ENCODE results near the gene VDAC2. TPM values are rescaled to one million over a fixed set of nuclear protein-coding genes. Genes with fewer than 3 reads are reported as not detected.
A peak's percentile ranks its signal among the peaks of the same experiment; 100 is the strongest.

VDAC2 gene
- total RNA-seq, 1 experiment from 2014 or later = 354 TPM

DNA sequence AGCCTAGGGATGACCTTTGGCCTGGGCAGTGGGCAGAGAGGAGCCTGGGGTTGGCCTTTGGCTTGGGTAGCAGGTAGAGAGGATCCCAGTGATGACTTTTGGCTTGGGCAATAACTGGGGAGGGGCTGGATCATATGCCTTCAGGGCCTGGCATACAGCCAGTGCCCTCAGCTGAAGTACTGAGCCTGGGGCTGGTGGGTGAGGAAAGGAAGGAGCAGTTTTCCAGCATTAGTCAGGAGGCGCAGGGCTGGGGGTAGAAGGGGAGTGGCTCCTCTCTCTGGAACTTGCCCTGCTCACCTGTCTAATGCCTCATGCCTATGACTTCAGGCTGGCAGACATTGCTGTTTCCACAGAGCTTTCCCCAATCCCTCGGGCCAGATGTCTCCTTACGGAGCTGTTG lies 40.3 kb downstream of the VDAC2 start:
- DNase-seq (ENCODE audit: low spot score) = peak; percentile 41

DNA sequence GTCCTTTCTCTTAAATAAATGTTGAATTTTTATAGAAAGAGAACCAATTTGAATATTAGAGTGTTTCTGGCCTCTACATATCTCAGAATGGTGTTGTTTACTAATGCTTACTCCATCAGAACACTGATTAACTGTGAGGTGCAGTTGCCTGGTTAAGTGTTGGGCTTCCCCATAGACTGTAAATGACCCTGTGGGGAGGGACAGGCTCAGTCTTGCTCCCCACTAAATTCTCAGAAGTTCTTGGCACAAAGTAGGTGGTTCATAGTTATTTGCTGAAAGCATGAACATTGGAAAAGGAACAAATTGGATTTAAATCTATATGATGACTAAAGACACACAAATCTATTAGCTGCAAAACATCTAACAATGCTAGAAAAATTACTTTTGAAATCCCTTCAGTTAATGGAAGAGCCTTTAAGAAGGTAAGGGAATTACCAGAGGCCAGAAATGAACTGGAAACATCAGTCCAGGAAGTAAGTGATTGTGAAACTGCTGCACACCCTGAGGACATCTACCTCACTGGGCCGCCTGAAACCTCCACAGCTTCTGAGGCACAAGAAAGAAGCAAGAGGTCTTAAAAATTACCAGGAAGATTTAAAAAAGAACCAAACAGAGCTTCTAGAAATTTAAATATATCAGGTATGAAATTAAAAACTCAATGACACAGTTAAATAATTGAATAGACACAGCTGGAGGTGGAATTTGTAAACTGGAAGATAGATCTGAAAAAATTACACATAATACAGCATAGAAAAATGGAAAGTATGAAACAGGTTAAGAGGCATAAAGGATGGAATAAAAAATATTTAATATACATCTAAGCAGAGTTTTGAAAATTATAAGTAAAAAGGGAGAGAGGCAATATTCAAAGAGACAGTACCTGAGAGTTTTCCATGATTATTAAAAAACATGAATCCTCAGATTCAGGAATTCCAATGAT lies 43.0 kb downstream of the VDAC2 start:
- DNase-seq (ENCODE audit: low spot score) = no peak

DNA sequence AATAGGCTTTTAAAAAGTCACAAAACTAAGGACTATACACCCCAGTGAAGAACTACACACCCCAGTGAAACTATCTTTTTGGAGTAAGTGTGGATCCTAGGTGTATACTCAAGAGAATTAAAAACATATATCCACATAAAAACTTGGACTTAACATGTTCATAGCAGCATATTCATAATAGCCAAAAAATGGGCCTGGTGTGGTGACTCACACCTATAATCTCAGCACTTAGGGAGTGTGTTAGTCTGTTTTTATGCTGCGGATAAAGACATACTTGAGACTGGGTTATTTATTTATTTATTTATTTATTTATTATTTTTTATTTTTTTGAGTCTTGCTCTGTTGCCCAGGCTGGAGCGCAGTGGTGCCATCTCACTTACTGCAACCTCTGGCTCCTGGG lies 44.1 kb downstream of the VDAC2 start:
- no peak for DNase-seq (ENCODE audit: low spot score)

DNA sequence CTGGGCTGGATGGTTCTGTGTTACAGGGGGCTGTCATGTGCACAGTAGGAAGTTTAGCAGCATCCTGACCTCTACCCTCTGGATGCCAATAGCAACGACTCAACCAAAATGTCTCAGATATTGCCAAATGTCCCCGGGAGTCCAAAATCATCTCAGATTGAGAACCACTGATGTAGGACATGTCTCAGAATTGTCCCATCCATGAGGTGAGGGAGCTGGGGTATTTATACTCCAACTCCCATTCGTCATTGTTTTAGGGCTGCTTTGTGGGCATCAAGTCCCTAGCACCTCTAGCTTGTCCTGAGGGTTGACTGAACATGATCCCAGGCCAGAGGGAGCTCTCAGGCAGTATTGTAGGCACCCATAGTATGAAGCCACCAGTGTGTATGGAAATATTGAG lies 50.4 kb downstream of the VDAC2 start:
- no peak for DNase-seq (ENCODE audit: low spot score)

DNA sequence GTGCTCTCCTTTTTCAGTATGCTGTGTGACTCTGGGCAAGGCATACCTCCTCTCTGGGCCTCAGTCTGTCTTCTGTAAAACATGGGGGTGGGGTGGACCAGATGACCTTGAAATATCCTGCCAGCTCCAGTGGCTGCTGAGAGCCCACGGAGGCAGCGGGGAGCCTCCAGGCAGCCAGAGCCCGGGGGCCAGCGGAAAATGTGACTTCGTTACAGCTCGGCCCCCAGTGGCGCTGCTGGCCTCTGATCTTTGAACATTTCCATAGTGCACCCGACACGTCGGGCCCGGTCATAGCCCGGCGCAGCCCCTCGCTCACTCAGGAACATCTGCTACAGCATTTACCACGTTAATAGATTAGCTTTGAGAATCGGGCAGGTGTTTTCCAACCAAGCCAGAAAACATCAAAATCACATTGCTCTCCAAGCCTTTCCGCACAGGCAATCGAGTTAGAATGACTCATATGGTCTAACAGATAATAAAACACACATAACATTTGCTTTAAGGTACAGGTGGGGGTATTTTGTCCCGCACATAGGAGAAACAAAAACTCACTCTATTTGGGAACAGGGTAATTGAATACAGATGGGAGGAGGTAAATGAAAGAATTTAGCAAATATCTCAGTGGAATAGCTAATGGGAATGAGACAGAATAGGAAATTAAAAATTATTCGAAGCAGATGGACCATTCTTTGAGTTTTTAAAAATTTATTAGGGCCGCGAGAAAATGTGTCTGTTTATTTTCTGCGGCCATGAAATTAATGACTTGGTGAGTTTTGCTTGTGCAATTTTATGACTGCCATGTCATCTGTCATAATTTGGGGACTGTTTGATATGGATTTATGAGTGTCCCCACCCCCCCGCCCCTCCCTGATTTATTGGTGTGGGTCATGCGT lies 51.5 kb downstream of the VDAC2 start:
- DNase-seq (ENCODE audit: low spot score) = no peak

GRCh38 chr10:75263806-75264205 lies 53.2 kb downstream of the VDAC2 start:
- no peak for DNase-seq (ENCODE audit: low spot score)

DNA sequence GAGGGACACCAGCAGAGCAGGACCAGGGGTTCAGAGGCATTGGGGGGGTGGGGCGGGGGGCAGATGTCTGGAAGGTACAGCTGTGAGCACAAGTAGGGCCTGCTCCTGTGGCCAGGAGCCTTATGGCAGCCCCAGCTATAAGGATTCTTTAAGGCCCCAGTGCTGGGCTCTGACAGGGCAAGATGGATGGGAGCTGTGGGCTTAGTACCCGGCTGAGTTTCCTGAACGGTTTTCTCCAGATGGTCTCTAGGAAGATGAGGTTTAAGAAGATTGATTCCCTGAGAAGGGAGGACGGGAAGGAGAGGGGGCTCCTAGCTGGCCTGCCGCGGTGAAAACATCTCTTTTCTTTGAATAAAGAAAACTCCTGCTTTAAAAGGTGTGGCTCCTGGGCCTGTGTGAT lies 55.3 kb downstream of the VDAC2 start:
- DNase-seq (ENCODE audit: low spot score) = no peak

GRCh38 chr10:75266945-75267344 lies 56.3 kb downstream of the VDAC2 start:
- DNase-seq (ENCODE audit: low spot score) = no peak

- no peak for DNase-seq (ENCODE audit: low spot score)
Measured at GRCh38 chr10:75269605-75270004, 59.0 kb downstream of the VDAC2 start.

DNA sequence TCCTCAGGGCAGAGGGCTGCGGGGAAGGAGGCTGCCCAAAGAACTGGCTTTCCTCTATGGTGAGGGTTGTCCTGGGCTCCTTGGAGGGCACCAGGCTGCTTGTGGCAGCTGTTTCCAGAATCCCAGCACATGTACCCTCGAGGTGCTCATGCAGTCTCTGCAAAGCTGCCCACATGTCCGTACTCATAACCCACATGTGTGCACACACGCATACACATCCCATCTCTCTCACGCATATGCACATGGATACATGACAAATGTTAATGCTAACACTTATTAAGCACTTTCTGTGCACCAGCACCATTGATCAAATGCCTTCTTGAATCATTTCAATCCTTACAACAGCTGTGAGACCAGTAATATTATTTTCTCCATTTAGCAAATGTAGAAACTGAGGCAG lies 61.5 kb downstream of the VDAC2 start:
- DNase-seq (ENCODE audit: low spot score) = no peak

- DNase-seq (ENCODE audit: low spot score) = peak; percentile 48
Measured at GRCh38 chr10:75272896-75273295, 62.3 kb downstream of the VDAC2 start.

- DNase-seq (ENCODE audit: low spot score) = no peak
Measured at GRCh38 chr10:75276069-75276872, 65.7 kb downstream of the VDAC2 start.

DNA sequence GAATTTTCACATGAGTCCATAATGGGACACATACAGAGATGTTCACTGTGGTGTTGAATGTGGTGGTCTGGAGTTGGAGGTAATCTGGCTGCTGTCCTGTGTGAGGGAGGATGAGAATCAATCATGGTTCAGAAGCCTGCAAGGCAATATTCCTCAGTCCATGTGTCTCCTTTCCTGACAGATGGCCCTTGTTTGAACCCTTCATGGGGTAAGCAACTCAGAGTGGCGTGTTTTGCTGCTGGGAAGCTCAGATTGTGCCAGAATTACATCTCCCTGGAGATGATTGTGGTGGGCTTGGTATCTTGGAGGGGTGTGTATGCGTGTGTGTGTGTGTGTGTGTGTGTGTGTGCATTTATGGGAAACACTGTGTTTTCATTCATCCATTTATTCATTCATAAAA lies 69.6 kb downstream of the VDAC2 start:
- no peak for DNase-seq (ENCODE audit: low spot score)

Other genes with a start within 250 kb of the VDAC2 start
- gene SAMD8, start 99.1 kb upstream of the VDAC2 start, total RNA-seq (2014; rRNA removed; shearing (Covaris generic)) = 13.0 and 18.4 TPM in 2 replicates
- gene COMTD1, start 25.2 kb downstream of the VDAC2 start, total RNA-seq (2014; rRNA removed; shearing (Covaris generic)) = 27.0 and 49.9 TPM in 2 replicates
- 8.8 and 10.6 TPM in 2 replicates for gene ZNF503, start 191.0 kb downstream of the VDAC2 start, total RNA-seq (2014; rRNA removed; shearing (Covaris generic))
- gene LRMDA, start 220.8 kb downstream of the VDAC2 start, total RNA-seq (2014; rRNA removed; shearing (Covaris generic)) = 0.07 TPM in 1 of 2 replicates, not detected in the other

All from A172 (cell line).